K562 (cell line): ENCODE data around the gene HEMGN. TPM values are rescaled to one million over a fixed set of nuclear protein-coding genes. Genes with fewer than 3 reads are reported as not detected.

Experiments used
- ADNP ChIP-seq: fragments of 200-800 bp; sonication (Bioruptor generic); IDR thresholded peaks from 2 replicates; pipeline ENCODE4 v1.6.1; 2016; ENCODE audit warnings: missing genetic modification characterization, missing compliant biosample characterization
- CCNT2 ChIP-seq: IDR thresholded peaks from 2 replicates; pipeline ENCODE4 v1.6.1; 2011; ENCODE audit warnings: borderline replicate concordance, low read depth, mild to moderate bottlenecking, moderate library complexity, mixed read lengths, low read length; ENCODE audit not compliant: insufficient read length; ENCODE audit errors: extremely low read depth
- DMBX1 ChIP-seq: fragments of 250-450 bp; sonication (Bioruptor Pico); IDR thresholded peaks from 2 replicates; pipeline ENCODE4 v1.8.0; 2022; ENCODE audit warnings: inconsistent platforms, mild to moderate bottlenecking, moderate library complexity, borderline replicate concordance
- GABPA ChIP-seq: fragments of 200-800 bp; sonication (Bioruptor generic); conservative IDR thresholded peaks from 2 replicates; pipeline ENCODE4 v1.6.1; 2016; ENCODE audit warnings: low read depth, missing genetic modification characterization, missing compliant biosample characterization
- GTF2E2 ChIP-seq: fragments of 200-800 bp; sonication (Bioruptor generic); IDR thresholded peaks from 2 replicates; pipeline ENCODE4 v1.6.1; 2016; ENCODE audit warnings: missing genetic modification characterization, missing compliant biosample characterization
- HDAC2 ChIP-seq: fragments of 450-650 bp; IDR thresholded peaks from 2 replicates; pipeline ENCODE4 v1.6.1; 2016; ENCODE audit warnings: mild to moderate bottlenecking
- HDGF ChIP-seq: fragments of 450-650 bp; IDR thresholded peaks from 2 replicates; pipeline ENCODE4 v1.6.1; 2016
- HINFP ChIP-seq: fragments of 450-650 bp; conservative IDR thresholded peaks from 2 replicates; pipeline ENCODE4 v1.6.1; 2016; ENCODE audit warnings: missing genetic modification characterization, low read depth, mild to moderate bottlenecking, control low read depth, missing compliant biosample characterization
- MBD1 ChIP-seq: fragments of 250-450 bp; sonication (Bioruptor Pico); IDR thresholded peaks from 2 replicates; pipeline ENCODE4 v1.8.0; 2022; ENCODE audit warnings: inconsistent platforms
- MCM5 ChIP-seq: fragments of 450-650 bp; IDR thresholded peaks from 2 replicates; pipeline ENCODE4 v1.6.1; 2016; ENCODE audit warnings: low read depth
- PTTG1 ChIP-seq: fragments of 450-650 bp; IDR thresholded peaks from 2 replicates; pipeline ENCODE4 v1.6.1; 2016; ENCODE audit warnings: low read depth, mild to moderate bottlenecking, missing genetic modification characterization, missing compliant biosample characterization
- RBM22 ChIP-seq: fragments of 200-400 bp; formaldehyde crosslinking; IDR thresholded peaks from 2 replicates; pipeline ENCODE4 v1.6.1; 2018; ENCODE audit warnings: low read length, low read depth; ENCODE audit not compliant: poor library complexity, severe bottlenecking
- SRSF7 ChIP-seq: fragments of 200-400 bp; formaldehyde crosslinking; optimal IDR thresholded peaks from 2 replicates; pipeline ENCODE3; 2017; ENCODE audit warnings: mild to moderate bottlenecking, low read depth, low read length
- TCF7L2 ChIP-seq: fragments of 150-350 bp; IDR thresholded peaks from 2 replicates; pipeline ENCODE4 v1.6.1; 2016; ENCODE audit warnings: low read depth, mild to moderate bottlenecking, low read length, moderate library complexity
- TCFL5 ChIP-seq: fragments of 250-450 bp; sonication (Bioruptor Pico); conservative IDR thresholded peaks from 2 replicates; pipeline ENCODE4 v1.6.1; 2021; ENCODE audit warnings: mild to moderate bottlenecking, moderate library complexity, matching md5 sums
- THRAP3 ChIP-seq: fragments of 450-650 bp; IDR thresholded peaks from 2 replicates; pipeline ENCODE4 v1.6.1; 2016; ENCODE audit warnings: mild to moderate bottlenecking, inconsistent platforms, borderline replicate concordance
- TOE1 ChIP-seq, 2 experiments: fragments of 450-650 bp in 1 of 2; sonication (generic) in 1 of 2; formaldehyde crosslinking in 1 of 2; IDR thresholded peaks; 2 replicates each; pipeline versions ENCODE4 v1.7.1 to v1.8.0; 2016 to 2022; ENCODE audit warnings: borderline replicate concordance in 2 of 2, mild to moderate bottlenecking in 2 of 2, antibody characterized with exemption in 1 of 2, inconsistent platforms in 1 of 2, low read depth in 1 of 2, missing genetic modification reagents in 1 of 2, moderate library complexity in 1 of 2
- ZBED1 ChIP-seq: IDR thresholded peaks from 2 replicates; pipeline ENCODE4 v1.6.1; 2014
- ZFP30 ChIP-seq: fragments of 250-450 bp; sonication (Bioruptor Pico); IDR thresholded peaks from 2 replicates; pipeline ENCODE4 v1.8.0; 2022; ENCODE audit warnings: moderate library complexity, mild to moderate bottlenecking, inconsistent platforms, borderline replicate concordance
- ZNF12 ChIP-seq: sonication (generic); formaldehyde crosslinking; IDR thresholded peaks from 2 replicates; pipeline ENCODE4 v1.4.0; 2020; ENCODE audit warnings: mild to moderate bottlenecking, missing genetic modification reagents
- ZNF133 ChIP-seq: fragments of 250-450 bp; sonication (Bioruptor Pico); IDR thresholded peaks from 2 replicates; pipeline ENCODE4 v1.4.0; 2020; ENCODE audit warnings: mild to moderate bottlenecking
- ZNF398 ChIP-seq: fragments of 250-450 bp; sonication (Bioruptor Pico); IDR thresholded peaks from 2 replicates; pipeline ENCODE4 v1.8.0; 2021; ENCODE audit warnings: moderate library complexity, mild to moderate bottlenecking, inconsistent platforms
- ZNF507 ChIP-seq: conservative IDR thresholded peaks from 2 replicates; pipeline ENCODE4 v1.6.1; 2017; ENCODE audit warnings: missing genetic modification characterization, missing compliant biosample characterization
- ZNF764 ChIP-seq: fragments of 250-450 bp; sonication (Bioruptor Pico); IDR thresholded peaks from 2 replicates; pipeline ENCODE4 v1.4.0; 2020; ENCODE audit warnings: low read depth, mild to moderate bottlenecking, moderate library complexity
- polyA plus RNA-seq, 8 experiments: library from polyadenylated mRNA; depleted of rRNA in 4 of 8; stranded (reverse) in 5 of 8; unstranded in 3 of 8; fragments of >200 nt; fragmentation: Nextera tagmentation in 2 of 8; fragmentation: Illumina TruSeq in 1 of 8; extraction: Ambion mirVana in 2 of 8; extraction: Trizol in 1 of 8; gene quantifications; 2 replicates each; pipeline versions ENCODE4 v1.2.1 to v1.2.3, GENCODE V29; 2011 to 2014; ENCODE audit warnings: inconsistent platforms in 1 of 8, missing spikeins in 1 of 8
- total RNA-seq, 7 experiments: library from RNA; depleted of rRNA in 6 of 7; stranded (reverse); fragments of >200 nt in 6 of 7; fragmentation: Illumina TruSeq in 2 of 7; extraction: Trizol in 2 of 7; gene quantifications; 2 replicates each; pipeline versions ENCODE4 v1.2.1 to v1.2.3, GENCODE V29; 2011 to 2021; ENCODE audit warnings: low replicate concordance in 1 of 7

The HEMGN gene
- total and polyA plus RNA-seq, 9 of the 15 experiments (the other 6 are each of a cell fraction or from before 2014, with no cell fraction given), result 56.3 to 258 (median 137) TPM

- TF ChIP-seq SRSF7 (no peak), ZBED1 (no peak), RBM22 (no peak), HDGF (no peak), THRAP3 (no peak), MCM5 (no peak), HINFP (tag) (0 out of 2 replicates have a peak, but pooled peaks have one; percentile 40), ZNF133 (CRISPR knock-in tag) (no peak), MBD1 (CRISPR knock-in tag) (no peak), TCFL5 (0 out of 2 replicates have a peak, but pooled peaks have one; percentile 17), ADNP (tag) (no peak), HDAC2 (no peak), ZNF764 (CRISPR knock-in tag) (no peak), ZFP30 (0 out of 2 replicates have a peak, but pooled peaks have one; percentile 43), PTTG1 (tag) (peak; percentile 62; the same call in 1 of the 2 replicates), TCF7L2 (no peak), GTF2E2 (tag) (peak; percentile 64; the same call in 1 of the 2 replicates), ZNF507 (tag) (no peak), CCNT2 (no peak), DMBX1 (CRISPR knock-in tag) (peak; percentile 55; the same call in 1 of the 2 replicates), TOE1 (IDR thresholded peaks at IDR 0.05; ENCODE audit: borderline replicate concordance) (no peak), TOE1 (CRISPR knock-in tag; IDR thresholded peaks at IDR 0.05; ENCODE audit: borderline replicate concordance, low read depth) (no peak), GABPA (tag) (no peak), ZNF398 (CRISPR knock-in tag) (no peak), ZNF12 (CRISPR knock-in tag) (no peak)
Measured at GRCh38 chr9:97979788-97980478, 42.0 kb upstream of the HEMGN start (continued).
